ENCODE data around the gene C10orf90.

C10orf90 gene

DNA sequence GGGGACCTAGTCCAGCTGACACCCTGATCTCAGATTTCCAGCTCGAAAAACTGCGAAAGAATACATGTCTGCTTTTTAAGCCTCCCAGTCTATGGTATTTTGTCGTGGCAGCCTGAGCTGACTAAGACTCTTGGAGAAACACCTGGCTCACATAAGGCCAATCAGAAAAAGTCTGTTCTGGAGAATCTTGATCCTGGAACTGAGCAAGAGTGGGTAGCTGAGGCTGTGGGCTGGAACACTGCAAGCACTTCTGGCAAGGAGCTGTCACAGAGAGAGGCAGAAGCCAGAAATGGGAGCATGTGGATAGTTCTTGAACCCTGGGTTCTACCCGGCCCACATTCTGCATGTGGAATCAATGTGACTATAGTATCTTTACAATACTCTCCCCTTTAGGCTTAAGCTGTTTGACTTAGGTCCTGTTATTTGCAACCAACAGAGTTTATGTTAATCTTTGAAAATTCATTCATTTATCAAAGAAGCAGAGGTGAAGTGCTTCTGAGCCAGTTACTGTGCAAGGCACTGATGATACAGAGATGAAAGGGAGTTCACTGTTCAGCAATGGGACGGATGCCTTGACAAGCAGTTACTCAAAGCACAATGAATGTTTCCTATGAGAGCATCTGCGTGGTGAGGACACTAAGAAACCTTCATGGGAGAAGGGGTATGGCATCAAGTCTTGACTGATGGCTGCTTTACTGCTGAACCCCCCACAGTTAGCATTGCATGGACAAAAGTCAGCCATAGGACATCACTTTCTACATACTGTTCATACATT, 4.4 kb upstream of the C10orf90 start:
- no peak for DNase-seq

DNA sequence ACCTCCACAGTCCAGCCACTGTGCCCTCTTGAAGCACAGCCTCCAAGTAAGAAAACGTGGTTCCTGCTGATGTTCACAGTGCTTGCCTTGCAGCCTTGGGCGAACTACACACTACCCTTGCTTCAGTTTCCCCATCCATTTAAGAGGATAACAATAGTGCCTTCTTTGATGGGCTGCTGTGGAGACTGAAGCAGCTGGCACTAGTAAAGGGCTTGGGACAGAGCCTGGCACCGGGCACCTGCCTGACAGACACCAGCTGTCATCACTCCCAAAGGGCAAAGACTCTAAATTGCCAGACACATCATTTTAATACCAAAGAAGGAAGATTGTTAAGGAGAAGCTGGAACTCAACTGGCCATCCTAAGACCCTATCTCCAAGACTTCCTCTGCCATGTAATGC, 3.1 kb upstream of the C10orf90 start:
- no peak for DNase-seq

DNA sequence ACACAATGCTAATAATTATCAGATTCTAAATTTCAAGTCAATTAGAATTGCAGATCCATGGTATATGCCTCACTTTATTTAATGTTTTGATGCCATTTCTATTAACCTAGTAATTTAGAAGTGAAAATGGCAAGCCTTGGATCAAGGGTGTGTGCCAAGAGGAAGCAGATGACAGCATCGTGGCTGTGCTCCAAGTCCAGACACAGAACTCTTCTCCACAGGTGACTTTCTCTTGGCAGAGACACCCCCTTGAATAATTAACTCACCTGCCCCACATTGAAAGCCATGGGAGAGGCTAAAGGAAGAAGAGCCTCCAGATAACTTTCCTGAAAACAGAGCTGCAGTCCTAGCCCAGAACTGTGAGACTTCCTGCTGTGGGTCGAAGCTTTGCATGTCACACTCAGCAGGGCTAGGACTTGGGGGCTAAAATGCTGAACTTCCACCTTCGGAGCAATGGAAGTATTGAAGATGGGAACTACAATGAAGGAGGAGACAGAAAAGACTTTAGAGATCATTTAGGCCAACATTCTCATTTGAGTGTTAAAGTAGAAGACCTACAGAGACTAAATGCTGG, 996 bp upstream of the C10orf90 start:
- DNase-seq = no peak

DNA sequence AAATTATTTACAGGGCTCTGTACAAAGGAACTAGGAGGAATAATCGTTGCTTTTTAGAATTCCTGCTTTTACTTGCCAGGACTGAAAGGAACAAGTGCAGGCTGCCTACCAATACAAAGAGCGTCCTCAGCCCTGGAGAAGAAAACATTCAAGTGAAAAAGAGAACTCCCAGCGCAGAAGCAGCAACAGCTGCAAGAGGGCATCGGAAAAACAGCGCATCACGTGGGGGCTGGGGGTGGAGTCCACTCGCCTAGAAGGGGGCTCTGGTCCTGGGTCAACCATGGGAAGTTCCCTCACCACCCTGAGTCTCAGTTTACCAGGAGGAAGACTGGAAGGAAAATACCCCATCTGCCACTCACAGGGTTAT, 385 bp upstream of the C10orf90 start:
- no peak for DNase-seq

DNA sequence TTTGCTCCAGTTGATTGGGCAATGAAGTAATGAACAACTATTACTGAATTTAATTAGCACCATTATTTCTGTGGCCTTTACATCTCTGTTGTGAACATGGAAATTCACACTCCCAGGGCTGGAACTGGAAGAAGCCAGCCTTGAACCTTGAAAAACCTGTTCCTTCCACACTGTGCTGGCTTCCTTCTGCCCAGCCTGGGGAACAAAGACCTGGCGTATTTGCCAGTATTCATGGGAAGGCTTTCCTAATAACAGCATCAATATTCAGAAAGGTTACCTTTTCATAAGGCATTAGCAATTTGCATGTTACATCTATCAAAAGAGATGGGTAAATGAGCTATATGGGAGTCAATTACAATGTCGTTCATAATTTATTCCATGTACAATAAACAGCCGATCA, 1.3 kb downstream of the C10orf90 start:
- no peak for DNase-seq

DNA sequence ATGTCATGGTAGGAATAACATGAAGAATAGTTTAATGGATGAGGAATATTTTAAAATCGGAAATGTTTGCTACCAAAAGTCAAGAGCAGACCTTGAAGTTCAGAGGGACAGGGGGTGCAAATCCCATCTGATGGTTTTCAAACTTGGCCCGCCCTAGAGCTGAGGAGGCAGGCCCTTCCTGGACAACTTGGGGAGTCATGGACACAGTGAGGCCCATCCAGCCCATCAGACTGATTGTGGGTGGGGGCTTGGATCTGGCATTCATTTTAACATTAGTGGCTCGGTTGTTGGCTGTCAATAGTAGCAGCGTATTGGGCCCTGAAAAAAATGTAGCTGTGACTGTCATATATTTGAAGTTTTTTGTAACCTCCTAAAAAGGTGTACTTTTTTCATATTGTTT, 2.0 kb downstream of the C10orf90 start:
- DNase-seq = no peak

DNA sequence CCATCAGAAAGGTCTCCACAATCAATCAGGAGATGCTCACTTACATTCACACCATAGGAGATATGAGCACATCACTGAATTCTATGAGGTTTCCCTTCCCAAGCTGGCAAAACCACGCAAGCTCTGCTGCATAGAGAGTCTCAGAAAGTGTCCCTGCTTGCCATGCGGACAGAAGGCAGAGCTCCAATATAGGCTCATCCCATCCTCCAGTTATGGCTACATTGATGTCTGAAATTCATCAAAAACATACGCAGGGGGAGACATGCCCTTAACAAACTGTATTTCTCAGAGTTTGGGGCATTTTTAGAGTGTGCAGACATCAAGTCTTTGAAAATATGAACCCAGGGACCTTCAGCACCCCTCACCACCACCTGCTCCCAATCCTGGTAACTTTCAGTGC, 2.9 kb downstream of the C10orf90 start:
- no peak for DNase-seq

DNA sequence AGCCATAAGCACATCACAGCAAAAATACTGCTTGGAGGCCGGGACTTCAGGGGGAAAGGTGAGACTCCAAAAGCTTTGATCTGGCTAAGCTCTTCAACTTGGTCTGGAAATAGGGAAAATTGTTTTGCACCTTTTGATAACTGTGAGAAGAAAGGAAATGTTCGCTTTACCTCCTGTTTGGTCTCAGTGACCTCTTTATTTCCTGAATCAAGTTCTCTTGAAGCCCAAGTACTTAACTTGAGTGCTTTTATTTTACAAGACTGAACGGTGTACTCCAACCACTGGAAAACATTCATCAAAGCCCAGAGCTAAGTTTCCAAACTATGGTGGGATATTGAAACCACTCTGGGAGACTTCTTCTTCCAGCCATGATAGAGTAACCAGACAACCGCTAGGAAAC, 5.3 kb downstream of the C10orf90 start:
- DNase-seq = no peak

DNA sequence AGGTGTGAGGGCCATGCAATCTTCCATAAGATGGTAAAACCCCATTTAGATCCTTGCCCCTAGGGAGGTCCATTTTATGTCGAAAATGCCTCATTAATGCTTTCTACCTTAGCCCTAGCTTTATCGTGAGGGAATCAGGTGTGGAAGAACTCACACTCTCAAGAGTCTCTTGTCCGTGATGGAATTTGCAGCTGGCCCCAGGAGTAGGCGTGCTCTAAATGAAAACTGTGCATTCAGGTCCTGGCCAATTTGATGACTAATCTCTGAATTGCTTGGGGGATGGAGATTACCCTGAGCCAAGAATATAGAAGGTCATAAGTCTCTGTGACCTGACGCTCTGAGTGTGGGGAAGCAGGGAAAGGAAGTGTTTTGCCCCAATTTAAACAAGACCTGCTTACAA, 6.6 kb downstream of the C10orf90 start:
- DNase-seq = no peak

DNA sequence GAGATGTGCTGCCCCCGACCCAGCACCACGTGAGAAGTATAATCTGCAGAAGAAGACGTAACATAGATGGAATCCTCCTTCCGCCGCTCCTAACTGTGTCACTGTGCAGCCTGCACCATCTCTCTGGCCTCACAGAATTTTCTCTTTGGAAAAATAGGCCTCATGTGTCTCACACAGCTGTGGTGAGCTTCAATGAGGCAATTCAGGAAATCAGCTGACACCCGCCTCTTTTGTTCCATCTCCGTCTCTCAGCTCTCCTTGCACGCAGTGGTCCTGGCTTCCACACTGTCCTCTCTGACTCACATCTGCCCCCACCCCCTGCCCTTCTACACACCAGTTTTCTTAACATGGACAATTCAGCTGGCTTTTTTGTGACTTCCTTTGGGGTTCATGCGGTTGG, 7.2 kb downstream of the C10orf90 start:
- DNase-seq = no peak

DNA sequence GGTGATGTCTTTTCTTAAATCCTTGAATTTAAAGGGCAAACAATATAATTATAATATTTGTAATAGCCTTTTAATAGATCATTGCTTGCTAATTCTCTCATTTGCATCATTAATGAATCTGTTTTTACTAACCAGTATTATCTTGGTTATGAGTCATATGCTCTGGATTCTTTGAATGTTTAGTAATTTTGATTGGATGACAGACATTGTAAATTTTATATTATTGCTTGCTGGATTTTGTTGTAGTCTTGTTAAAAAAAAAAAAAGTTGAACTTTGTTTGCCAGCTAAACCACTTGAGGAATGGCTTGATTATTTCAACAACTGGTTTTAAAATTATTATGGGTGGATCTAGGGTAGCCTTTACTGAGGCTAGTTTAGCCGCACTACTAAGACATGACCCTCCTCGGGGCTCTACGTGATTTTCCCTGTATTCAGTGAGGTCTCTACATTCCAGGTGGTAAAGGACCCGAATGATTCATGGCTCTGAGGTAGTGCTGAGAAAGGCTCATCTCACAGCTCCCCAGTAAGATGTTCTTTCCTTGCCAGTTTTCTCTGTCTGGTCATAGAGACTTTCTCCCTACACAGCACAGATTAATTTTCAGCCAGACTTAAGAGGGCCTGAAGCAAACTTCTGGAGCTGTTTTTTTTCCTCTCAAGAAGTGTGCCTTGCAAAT, 8.5 kb downstream of the C10orf90 start:
- no peak for DNase-seq

DNA sequence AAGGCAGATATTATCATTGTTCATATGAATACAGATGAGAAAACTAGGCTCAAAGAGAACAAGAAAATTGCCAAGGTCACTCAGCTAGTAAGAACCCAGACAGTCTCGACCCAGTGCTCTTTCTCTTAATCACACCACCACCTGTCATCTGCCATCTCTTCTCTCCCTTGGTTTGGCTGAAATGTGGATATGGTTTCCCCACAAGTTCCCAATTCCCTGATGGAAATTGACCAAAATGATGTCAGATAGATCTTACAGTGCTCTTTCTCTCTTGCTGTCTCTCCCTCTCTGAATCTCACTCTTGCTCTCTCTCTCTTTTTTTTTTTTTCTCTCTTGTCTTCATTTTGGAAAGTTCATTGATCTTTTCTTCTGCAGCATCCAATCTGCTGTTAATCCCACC, 9.1 kb downstream of the C10orf90 start:
- DNase-seq = no peak

DNA sequence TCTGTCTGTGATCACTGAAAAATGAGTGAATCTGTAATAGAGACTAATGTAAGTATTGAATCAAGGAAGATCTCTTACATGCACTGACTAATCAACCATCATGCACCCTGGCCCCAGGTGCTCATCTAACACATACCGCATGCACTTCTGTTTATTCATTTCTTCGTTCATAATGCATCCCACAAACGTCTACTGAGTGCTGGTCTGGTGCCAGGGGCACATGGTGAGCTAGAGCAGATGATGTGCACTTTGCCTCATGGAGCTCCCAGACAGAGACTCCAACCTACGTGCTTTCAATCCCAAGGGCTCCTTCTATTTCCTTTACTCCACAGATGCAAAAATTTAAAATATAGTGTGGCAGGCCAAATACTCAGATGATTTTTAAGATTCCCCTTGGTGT, 10.7 kb downstream of the C10orf90 start:
- DNase-seq = no peak

DNA sequence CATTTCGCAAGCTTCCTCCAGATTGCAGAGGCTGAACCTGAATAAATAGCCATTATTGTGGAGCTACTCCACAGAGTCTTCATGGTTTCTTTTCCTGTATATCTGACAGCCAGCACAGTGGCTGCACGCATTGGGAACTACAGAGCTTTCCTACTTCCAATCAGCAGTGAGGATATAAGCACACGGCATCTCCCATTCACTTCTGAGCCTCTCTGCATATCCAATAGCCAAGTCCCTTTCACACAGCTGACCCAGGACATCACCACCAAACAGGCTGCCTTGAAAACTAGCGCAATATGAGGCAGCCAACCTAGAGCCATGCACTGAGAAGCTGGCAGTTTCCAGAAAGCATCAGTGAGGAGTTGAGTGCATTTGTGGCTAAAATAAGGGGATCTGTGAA, 11.6 kb downstream of the C10orf90 start:
- no peak for DNase-seq

DNA sequence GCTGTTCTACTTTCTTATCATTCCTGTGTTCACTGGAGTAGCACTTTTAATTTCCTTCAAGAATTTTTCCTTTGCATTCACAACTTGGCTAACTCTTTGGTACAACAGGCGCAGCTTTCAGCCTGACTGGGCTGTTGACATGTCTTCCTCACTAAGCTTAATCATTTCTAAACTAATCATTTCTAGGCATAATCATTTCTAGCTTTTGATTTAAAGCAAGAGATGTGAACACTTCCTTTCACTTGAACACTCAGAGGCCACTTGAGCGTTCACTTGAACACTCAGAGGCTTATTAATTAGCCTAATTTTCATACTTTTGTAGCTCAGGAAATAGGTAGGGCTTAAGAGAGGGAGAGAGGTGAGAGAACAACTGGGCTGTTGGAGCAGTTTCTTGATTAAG, 15.9 kb downstream of the C10orf90 start:
- no peak for DNase-seq

DNA sequence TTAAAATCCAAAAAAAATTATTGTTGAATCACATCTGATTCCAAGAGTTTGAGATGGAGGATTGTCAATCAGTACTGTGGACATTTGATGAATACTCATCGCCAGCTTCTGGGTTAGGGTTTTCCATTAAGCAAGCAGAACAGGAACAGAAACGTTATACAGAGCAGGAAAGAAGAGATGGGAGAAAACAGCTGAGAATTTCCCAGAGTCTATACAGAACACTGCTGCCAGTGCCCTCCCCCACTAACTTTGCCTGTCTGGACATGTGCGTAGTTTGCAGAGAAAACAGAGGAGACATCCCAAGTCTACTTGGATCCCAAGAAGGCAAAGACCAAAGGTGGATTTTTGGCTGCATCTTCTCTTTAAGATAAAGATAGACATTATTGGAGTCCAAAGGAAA, 19.0 kb downstream of the C10orf90 start:
- no peak for DNase-seq

DNA sequence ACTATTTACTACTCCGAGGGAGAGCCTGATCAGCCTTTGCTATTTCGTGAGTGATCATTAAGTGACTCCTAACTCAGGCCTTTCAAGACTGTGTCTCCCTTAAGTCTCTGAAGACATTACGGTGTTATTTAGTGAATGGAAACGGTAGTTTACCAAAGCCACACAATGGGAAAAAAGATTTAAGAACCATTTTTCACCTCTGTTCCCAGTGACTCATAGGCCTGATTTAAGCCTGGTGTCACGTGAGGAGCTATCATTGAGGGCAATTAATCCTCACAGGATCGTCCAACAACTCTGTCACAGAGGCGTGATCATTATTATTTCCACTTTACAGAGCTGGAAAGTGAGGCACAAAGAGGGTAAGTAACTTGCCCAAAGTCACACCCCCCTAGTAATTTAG, 20.3 kb downstream of the C10orf90 start:
- DNase-seq = no peak

DNA sequence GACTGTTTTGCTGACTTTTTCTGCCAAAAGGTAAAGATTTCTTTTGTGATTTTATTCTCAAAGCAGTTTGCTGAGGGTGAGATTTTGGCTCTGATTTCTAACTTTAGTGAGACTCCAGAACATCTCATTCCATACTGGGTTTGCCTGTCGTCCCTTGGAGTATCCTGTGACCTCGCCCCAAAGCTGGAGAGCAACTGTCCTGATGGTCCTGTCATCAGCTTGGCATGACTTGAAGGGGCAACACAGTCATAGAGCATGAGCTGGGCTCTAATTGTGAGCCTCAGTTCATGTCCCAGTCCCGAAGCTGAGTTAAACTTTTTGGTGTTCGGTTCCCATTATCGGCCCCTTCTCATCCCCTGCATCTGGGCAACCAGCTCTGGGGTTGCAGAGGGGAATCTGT, 23.4 kb downstream of the C10orf90 start:
- DNase-seq = no peak

DNA sequence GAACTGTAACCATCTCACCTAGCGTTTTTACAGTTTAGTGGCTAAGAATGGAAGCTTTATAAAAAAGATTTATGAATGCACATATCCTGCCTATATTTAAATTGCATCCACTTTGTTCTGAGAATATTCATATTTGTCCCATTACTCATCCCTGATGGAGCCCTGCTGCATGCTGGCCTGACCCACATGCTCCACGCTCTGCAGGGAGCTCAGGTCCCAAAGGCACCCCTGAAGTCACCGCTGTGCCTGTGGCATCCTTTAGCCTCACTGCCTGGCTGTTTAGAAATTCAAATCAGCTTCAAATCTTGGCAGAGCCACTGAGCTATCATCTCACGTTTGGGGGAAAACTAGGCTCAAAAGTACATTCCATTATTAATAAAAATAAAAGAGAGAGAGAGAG, 24.4 kb downstream of the C10orf90 start:
- no peak for DNase-seq

DNA sequence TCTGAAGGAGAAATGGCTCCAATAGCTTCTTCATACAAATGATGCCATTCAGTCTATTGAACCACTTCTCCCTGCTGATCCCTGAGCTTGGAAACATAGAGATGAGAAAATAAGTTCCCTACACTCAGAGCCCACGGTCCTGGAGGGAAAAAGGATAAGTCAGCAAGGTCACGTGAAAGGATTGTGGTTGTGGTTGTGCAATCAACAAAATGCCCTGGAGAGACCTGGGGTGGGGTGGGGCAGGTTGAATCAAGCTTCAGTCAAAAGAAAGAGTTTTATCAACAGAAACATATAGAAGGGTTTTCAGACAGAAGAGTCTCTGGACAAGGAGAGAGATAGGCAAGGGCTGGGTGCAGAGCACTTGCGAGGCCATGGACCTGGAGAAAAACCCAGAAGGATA, 30.1 kb downstream of the C10orf90 start:
- DNase-seq = no peak

DNA sequence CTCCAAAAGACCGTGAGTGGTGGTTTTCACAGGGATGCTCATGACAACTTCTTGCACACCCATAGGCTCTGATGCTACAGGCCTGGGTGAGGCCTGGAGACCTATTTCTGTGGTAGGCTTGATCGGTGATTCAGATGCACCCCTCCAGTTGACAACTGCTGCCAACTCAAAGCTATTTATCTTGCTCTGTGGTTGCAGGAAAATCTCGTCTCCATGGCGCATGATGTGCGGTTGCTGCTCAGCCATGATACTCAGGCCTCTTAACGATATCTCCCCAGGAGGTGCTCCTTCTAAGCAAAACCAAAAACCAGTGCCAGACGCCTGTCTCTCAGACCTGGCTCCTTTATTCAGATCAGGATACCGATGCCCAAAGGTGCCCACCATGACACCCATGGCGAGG, 31.4 kb downstream of the C10orf90 start:
- no peak for DNase-seq

DNA sequence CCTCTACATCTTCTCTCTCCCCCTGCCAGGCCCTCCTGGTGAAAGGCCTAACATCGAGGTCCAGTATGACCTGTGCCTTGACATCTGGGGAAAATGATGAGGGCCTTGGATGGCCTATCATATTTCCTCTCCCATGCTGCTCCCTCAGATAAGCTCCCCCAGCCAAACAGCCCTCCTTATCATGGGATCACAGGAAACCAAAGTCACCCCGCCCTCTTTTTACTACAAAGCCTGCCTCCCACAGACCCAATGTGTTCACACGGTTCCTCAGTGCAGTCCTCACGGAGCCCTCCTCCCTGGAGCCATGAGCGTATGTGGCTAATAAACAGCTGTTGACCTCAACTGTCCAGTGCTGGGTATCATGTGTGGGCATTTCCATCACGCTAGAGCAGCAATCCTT, 32.0 kb downstream of the C10orf90 start:
- no peak for DNase-seq

DNA sequence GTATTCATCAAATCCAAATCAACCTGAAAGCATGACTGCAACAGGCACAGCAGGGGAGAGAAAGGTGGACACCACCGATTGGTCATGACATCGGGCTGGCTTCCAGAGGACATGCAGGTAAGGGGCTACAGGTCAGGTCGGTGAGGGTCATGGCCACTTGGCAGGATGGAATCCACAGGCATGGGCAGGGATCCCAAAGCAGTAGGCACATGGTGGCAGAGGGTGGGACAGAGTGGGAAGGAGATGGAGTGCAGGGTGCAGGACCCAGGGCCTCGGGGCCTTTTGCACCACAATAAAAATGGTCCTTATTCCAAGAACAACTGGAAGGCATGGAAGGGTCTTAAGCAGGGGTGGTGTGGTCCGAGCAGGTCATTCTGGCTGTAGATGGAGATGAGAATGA, 33.0 kb downstream of the C10orf90 start:
- no peak for DNase-seq

DNA sequence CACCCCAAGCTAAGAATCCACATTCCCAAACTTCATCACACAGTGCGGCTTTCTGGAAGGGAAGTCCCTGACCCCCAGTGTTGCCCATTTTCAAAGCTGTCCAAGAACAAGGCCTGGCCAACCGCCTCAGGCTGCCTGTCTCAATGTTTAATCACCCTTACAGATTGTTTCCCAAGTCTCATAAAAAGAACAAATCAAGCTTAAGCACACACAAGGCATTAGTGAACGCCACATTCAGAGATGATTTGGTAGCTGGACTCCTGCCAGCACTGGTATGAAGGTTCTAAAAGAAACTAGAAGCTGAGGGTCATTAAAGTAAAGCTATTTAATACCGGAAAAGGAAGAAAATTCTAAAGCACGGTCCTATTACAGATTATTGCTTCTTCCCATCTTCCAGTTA, 35.6 kb downstream of the C10orf90 start:
- DNase-seq = no peak

DNA sequence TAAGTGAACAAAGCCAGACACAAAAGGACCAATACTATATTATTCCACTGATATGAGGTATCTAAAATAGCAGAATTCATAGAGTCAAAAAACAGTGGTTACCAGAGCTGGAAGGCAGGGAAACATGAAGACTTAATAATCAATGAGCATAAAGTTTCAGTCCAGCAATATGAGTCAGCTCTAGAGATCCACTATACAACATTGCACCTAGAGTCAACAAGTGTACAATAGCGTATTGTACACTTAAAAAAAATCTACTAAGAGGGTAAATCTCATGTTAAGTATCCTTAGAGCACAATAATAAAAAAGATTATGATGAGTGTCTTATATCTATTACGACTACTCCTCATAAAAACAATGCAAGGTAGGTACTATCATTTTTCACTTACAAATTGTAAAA, 36.1 kb downstream of the C10orf90 start:
- no peak for DNase-seq

Measured in inflammatory macrophage (primary cell).